BJ (cell line): Measurements from ENCODE around the gene TMEM101. TPM values are rescaled to one million over a fixed set of nuclear protein-coding genes. Genes with fewer than 3 reads are reported as not detected.

Experiments
- CTCF ChIA-PET: fragments of 350-600 bp; formaldehyde crosslinking; extraction: SDS; loops from one replicate; lab custom pipeline; 2021; ENCODE audit warnings: antibody characterized with exemption, inconsistent platforms; lab: Yijun Ruan, JAX
- POLR2A ChIA-PET: fragments of 300-600 bp; sonication (Branson Sonifier 250); formaldehyde crosslinking; extraction: SDS; loops from one replicate; lab custom pipeline; 2021; ENCODE audit warnings: antibody characterized with exemption; lab: Charles Lee
- DNase-seq: peaks from one replicate; pipeline ENCODE4 v3.0.0-alpha.2; 2011; ENCODE audit warnings: low read depth
- H3K27me3 ChIP-seq: 2 replicates; pipeline ENCODE4 v1.6.0; 2011; ENCODE audit warnings: low read length; ENCODE audit not compliant: control insufficient read depth, insufficient read depth
- H3K36me3 ChIP-seq: 2 replicates; pipeline ENCODE4 v1.5.1; 2011; ENCODE audit warnings: low read length; ENCODE audit not compliant: control insufficient read depth, insufficient read depth
- H3K4me3 ChIP-seq: 2 replicates; pipeline ENCODE4 v1.5.1; 2011; ENCODE audit warnings: low read depth, mild to moderate bottlenecking, control low read depth, low read length
- CTCF ChIP-seq: IDR thresholded peaks from 2 replicates; pipeline ENCODE4 v1.5.1; 2011; ENCODE audit warnings: low read depth, mild to moderate bottlenecking, control low read depth, inconsistent platforms, low read length, moderate library complexity; ENCODE audit not compliant: insufficient read depth
- polyA plus RNA-seq: library from polyadenylated mRNA; depleted of rRNA; stranded (reverse); fragments of >200 nt; gene quantifications from 2 replicates; pipeline ENCODE4 v1.2.3, GENCODE V29; 2011

The TMEM101 gene
- polyA plus RNA-seq, 1 experiment: 47.9 TPM

- no peak for TF ChIP-seq CTCF
- Histone ChIP-seq H3K4me3 (no peak overlapping the region), H3K36me3 (no peaks in the 10 kb centered on the region), H3K27me3 (peaks cover 19% of the 10 kb centered on the region)
- POLR2A ChIA-PET: no interaction called here
- no peak for DNase-seq
- CTCF ChIA-PET: interaction anchor here (0.7 to 3.9 kb wide), 6 partner anchors 9 to 141 kb away, joined by 3 to 18 read pairs (median 4); partner anchors contain the start of gene PPY
Observed at GRCh38 chr17:43987131-43988021, 27.4 kb downstream of the TMEM101 start.

DNA sequence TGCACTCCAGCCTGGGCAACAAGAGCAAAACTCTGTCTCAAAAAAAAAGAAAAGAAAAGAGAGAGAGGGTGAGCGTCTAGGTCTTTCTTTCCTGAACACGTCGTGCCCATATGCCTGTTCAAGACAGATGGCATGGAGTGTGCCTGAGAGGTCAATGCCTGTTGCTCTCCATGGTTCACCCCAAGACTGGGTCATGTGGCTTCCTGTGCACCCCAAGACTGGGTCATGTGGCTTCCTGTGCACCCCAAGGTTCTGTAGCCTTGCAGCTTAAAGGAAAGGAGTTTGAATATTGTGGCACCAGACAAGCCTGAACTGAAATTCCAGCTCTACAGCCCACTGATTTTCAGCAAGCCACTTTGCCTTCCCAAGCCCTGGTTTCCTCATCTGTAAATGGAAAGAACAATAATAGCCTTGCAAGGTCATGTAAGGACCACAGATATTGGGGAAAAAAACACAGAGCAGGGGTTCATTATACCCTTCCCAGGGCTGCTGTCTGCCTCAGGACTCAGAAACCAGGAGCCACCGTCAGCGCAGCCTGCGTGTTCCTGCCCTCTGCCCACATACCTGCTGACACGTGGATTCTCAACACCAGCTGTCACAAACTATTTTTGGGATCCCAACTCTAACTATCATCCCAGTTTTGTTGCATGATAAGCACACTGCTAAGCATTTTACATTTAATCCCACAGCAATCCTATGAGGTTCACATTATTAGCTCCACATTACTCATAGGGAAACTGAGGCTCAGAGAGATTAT lies 28.4 kb downstream of the TMEM101 start:
- POLR2A ChIA-PET: no interaction called here
- H3K4me3 ChIP-seq: no peak overlapping the region
- CTCF ChIA-PET: interaction anchor here (0.7 to 3.9 kb wide), 4 partner anchors 10 to 140 kb away, joined by 3 to 18 read pairs (median 7); partner anchors contain the start of gene PPY
- no peak for DNase-seq
- H3K36me3 ChIP-seq: no peaks in the 10 kb centered on the region
- H3K27me3 ChIP-seq: peaks cover 22% of the 10 kb centered on the region
- TF ChIP-seq CTCF: no peak

- ChIA-PET CTCF (interaction anchor here (1.1 to 4.0 kb wide), 7 partner anchors 10 to 106 kb away, joined by 4 to 28 read pairs (median 7); partner anchors contain the start of gene MPP2), POLR2A (no interaction called here)
- H3K4me3 ChIP-seq: no peak overlapping the region
- DNase-seq: no peak
- TF ChIP-seq CTCF: no peak
- H3K27me3 ChIP-seq: peaks cover 22% of the 10 kb centered on the region
- H3K36me3 ChIP-seq: no peaks in the 10 kb centered on the region
Observed at GRCh38 chr17:43984521-43984920, 30.2 kb downstream of the TMEM101 start.

GRCh38 chr17:43983515-43984411 lies 31.0 kb downstream of the TMEM101 start:
- no peaks in the 10 kb centered on the region for H3K36me3 ChIP-seq
- CTCF ChIA-PET: interaction anchor here (1.1 to 4.0 kb wide), 9 partner anchors 8 to 106 kb away, joined by 4 to 28 read pairs (median 6); partner anchors contain the start of gene MPP2
- H3K4me3 ChIP-seq: peak overlapping the region; percentile 27
- H3K27me3 ChIP-seq: peaks cover 22% of the 10 kb centered on the region
- no peak for DNase-seq
- peak; percentile 42 for TF ChIP-seq CTCF
- POLR2A ChIA-PET: no interaction called here
